Measurements from ENCODE around the gene CAPZA2. TPM values are rescaled to one million over a fixed set of nuclear protein-coding genes. Genes with fewer than 3 reads are reported as not detected.

Gene CAPZA2
- total and polyA plus RNA-seq, 9 of the 15 experiments (the other 6 are each of a cell fraction or from before 2014, with no cell fraction given), result 67.0 to 524 (median 176) TPM

DNA sequence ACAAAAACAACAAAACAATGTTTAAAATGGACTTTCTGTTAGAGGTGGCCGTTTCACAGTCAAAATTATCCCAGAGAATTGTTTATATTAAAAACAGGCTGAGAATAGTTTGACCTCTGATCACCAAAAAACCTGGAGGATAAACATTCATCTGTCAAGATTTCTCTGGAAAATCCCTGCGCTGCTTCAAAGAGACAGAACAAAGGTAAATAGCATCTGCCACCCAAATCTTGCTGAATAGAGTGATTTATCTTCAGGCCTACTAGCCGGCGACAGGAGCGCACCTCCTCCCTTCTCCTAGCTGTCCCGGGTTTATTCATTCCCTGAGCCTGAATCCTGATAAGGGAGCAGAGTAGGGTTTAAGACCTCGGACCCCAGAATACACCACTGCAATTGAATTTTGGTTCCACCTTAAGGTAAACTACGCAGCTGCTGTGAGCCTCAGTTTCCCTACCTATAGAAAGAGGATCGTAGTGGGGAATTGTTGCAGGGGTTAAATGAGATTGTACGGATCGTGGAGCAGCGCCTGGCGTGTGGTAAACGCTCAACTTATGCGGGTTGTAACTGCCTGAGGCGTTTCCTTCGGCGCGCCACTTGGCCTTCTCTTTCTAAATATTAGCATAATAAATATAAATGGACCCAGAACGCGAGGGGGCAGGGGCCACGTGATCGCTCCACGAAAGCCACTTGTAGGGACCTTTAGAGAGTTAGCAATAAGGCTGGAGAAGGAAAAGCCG lies 90.4 kb downstream of the CAPZA2 start (continued):
- TF ChIP-seq FIP1L1 (IDR thresholded peaks at IDR 0.05; ENCODE audit: low read depth, low read length, poor library complexity, severe bottlenecking) (no peak), DIDO1 (tag; IDR thresholded peaks at IDR 0.05; ENCODE audit: low read depth) (no peak), ARNT (IDR thresholded peaks at IDR 0.05) (0 out of 4 replicates have a peak, but pooled peaks of 1 of the 2 experiments have one; percentile 41), FOXM1 (IDR thresholded peaks at IDR 0.05; ENCODE audit: low read depth) (peak; percentile 44), FOXM1 (CRISPR knock-in tag; IDR thresholded peaks at IDR 0.05; ENCODE audit: low read depth) (no peak), SAFB2 (IDR thresholded peaks at IDR 0.05; ENCODE audit: borderline replicate concordance, low read depth, low read length, severe bottlenecking) (no peak), ZNF24 (IDR thresholded peaks at IDR 0.05) (peak; percentile 56; the same call in 1 of the 2 replicates), HEY1 (CRISPR knock-in tag; IDR thresholded peaks at IDR 0.05; ENCODE audit: borderline replicate concordance) (no peak), ZNF644 (tag; IDR thresholded peaks at IDR 0.05; ENCODE audit: low read depth) (no peak), CBFA2T2 (conservative IDR thresholded peaks at IDR 0.05) (no peak), NRF1 (conservative IDR thresholded peaks at IDR 0.05 in 1 of 2, IDR thresholded peaks at IDR 0.05 in 1 of 2) (peak in 1 of 2 experiments; percentile 19; a peak in 1 of 4 replicates), ETS2 (tag; IDR thresholded peaks at IDR 0.05; ENCODE audit: borderline replicate concordance, poor library complexity, severe bottlenecking) (no peak), MCM5 (IDR thresholded peaks at IDR 0.05; ENCODE audit: low read depth) (no peak), TAF7 (tag; IDR thresholded peaks at IDR 0.05) (no peak), CREBBP (IDR thresholded peaks at IDR 0.05; ENCODE audit: low read depth, low read length) (no peak), XRCC3 (IDR thresholded peaks at IDR 0.05) (no peak), HDAC3 (IDR thresholded peaks at IDR 0.05; ENCODE audit: borderline replicate concordance, partially characterized antibody) (no peak), ZNF764 (CRISPR knock-in tag; IDR thresholded peaks at IDR 0.05; ENCODE audit: low read depth) (no peak), ZNF717 (CRISPR knock-in tag; IDR thresholded peaks at IDR 0.05) (no peak), ZNF507 (tag; conservative IDR thresholded peaks at IDR 0.05) (no peak), RHOXF2B (CRISPR knock-in tag; conservative IDR thresholded peaks at IDR 0.05) (no peak)
- TF ChIP-seq, protein P1, sequence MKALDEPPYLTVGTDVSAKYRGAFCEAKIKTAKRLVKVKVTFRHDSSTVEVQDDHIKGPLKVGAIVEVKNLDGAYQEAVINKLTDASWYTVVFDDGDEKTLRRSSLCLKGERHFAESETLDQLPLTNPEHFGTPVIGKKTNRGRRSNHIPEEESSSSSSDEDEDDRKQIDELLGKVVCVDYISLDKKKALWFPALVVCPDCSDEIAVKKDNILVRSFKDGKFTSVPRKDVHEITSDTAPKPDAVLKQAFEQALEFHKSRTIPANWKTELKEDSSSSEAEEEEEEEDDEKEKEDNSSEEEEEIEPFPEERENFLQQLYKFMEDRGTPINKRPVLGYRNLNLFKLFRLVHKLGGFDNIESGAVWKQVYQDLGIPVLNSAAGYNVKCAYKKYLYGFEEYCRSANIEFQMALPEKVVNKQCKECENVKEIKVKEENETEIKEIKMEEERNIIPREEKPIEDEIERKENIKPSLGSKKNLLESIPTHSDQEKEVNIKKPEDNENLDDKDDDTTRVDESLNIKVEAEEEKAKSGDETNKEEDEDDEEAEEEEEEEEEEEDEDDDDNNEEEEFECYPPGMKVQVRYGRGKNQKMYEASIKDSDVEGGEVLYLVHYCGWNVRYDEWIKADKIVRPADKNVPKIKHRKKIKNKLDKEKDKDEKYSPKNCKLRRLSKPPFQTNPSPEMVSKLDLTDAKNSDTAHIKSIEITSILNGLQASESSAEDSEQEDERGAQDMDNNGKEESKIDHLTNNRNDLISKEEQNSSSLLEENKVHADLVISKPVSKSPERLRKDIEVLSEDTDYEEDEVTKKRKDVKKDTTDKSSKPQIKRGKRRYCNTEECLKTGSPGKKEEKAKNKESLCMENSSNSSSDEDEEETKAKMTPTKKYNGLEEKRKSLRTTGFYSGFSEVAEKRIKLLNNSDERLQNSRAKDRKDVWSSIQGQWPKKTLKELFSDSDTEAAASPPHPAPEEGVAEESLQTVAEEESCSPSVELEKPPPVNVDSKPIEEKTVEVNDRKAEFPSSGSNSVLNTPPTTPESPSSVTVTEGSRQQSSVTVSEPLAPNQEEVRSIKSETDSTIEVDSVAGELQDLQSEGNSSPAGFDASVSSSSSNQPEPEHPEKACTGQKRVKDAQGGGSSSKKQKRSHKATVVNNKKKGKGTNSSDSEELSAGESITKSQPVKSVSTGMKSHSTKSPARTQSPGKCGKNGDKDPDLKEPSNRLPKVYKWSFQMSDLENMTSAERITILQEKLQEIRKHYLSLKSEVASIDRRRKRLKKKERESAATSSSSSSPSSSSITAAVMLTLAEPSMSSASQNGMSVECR (CRISPR knock-in tag; IDR thresholded peaks at IDR 0.05), result 0 out of 2 replicates have a peak, but pooled peaks have one; percentile 9
- TF ChIP-seq, protein P2, sequence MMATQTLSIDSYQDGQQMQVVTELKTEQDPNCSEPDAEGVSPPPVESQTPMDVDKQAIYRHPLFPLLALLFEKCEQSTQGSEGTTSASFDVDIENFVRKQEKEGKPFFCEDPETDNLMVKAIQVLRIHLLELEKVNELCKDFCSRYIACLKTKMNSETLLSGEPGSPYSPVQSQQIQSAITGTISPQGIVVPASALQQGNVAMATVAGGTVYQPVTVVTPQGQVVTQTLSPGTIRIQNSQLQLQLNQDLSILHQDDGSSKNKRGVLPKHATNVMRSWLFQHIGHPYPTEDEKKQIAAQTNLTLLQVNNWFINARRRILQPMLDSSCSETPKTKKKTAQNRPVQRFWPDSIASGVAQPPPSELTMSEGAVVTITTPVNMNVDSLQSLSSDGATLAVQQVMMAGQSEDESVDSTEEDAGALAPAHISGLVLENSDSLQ (IDR thresholded peaks at IDR 0.05), result peak; percentile 90
- TF ChIP-seq, protein P3, sequence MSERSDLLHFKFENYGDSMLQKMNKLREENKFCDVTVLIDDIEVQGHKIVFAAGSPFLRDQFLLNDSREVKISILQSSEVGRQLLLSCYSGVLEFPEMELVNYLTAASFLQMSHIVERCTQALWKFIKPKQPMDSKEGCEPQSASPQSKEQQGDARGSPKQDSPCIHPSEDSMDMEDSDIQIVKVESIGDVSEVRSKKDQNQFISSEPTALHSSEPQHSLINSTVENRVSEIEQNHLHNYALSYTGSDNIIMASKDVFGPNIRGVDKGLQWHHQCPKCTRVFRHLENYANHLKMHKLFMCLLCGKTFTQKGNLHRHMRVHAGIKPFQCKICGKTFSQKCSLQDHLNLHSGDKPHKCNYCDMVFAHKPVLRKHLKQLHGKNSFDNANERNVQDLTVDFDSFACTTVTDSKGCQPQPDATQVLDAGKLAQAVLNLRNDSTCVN (CRISPR knock-in tag; IDR thresholded peaks at IDR 0.05), result no peak

Measured in K562 (cell line).